Measurements from ENCODE around the gene MSANTD3.

MSANTD3 gene

GRCh38 chr9:100466829-100467221 is 39.9 kb downstream of the MSANTD3 start:
- no peak for DNase-seq

GRCh38 chr9:100468041-100468440 is 41.1 kb downstream of the MSANTD3 start:
- DNase-seq = no peak

GRCh38 chr9:100472268-100472667 is 45.3 kb downstream of the MSANTD3 start:
- no peak for DNase-seq

GRCh38 chr9:100472788-100473275 is 45.9 kb downstream of the MSANTD3 start, which contains the start of gene TMEFF1:
Gene TMEFF1 (plus strand): TSS chr9:100473149. CDS start chr9:100473545, 396 bp downstream.
- DNase-seq = no peak

- DNase-seq = no peak
Observed at GRCh38 chr9:100473276-100474081, 46.5 kb downstream of the MSANTD3 start.

GRCh38 chr9:100474082-100474923 is 47.4 kb downstream of the MSANTD3 start:
- no peak for DNase-seq

GRCh38 chr9:100474924-100475276 is 48.0 kb downstream of the MSANTD3 start:
- DNase-seq = no peak

GRCh38 chr9:100477241-100477640 is 50.3 kb downstream of the MSANTD3 start:
- DNase-seq = no peak

- no peak for DNase-seq
Observed at GRCh38 chr9:100478192-100478591, 51.2 kb downstream of the MSANTD3 start.

- no peak for DNase-seq
Observed at GRCh38 chr9:100479820-100480219, 52.9 kb downstream of the MSANTD3 start.

GRCh38 chr9:100485196-100485595 is 58.3 kb downstream of the MSANTD3 start:
- no peak for DNase-seq

- no peak for DNase-seq
Observed at GRCh38 chr9:100486479-100487176, 59.7 kb downstream of the MSANTD3 start.

- no peak for DNase-seq
Observed at GRCh38 chr9:100488177-100488576, 61.2 kb downstream of the MSANTD3 start.

- DNase-seq = no peak
Observed at GRCh38 chr9:100489836-100490235, 62.9 kb downstream of the MSANTD3 start.

GRCh38 chr9:100492952-100493351 is 66.0 kb downstream of the MSANTD3 start:
- no peak for DNase-seq

GRCh38 chr9:100498592-100498991 is 71.6 kb downstream of the MSANTD3 start:
- no peak for DNase-seq

GRCh38 chr9:100499460-100499859 is 72.5 kb downstream of the MSANTD3 start:
- DNase-seq = no peak

GRCh38 chr9:100499866-100500265 is 72.9 kb downstream of the MSANTD3 start:
- DNase-seq = no peak
